HEK293T (cell line): ENCODE measurements around the gene MAPK9.

Experiments used
- FOXM1 ChIP-seq: fragments of 450-650 bp; IDR thresholded peaks from 2 replicates; pipeline ENCODE4 v1.6.1; 2017; ENCODE audit warnings: mild to moderate bottlenecking, borderline replicate concordance
- L3MBTL2 ChIP-seq: fragments of 450-650 bp; conservative IDR thresholded peaks from 2 replicates; pipeline ENCODE4 v1.6.1; 2016; ENCODE audit warnings: mild to moderate bottlenecking

DNA sequence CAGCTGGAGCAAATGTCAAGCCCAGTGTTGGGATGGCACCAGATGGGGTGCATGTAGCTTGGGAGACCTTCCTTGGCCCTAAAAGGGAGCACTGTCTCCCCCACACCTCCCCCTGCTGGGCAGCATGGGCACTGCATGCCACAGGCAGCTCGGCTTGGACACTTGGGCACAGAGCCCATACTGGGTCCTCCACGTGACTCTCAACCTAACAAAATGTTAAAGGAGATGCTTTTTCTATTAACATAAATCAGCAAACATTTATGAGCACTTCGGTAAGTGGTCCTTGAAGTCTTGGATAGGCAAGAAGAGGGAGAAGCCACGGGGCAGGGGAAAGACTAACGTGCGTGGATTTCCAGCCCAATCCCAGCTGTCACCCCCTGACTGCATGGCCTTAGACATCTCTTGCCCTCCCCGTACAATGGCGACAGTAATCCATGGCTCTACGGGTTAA is 23.9 kb upstream of the MAPK9 start:
- TF ChIP-seq FOXM1, result no peak
- TF ChIP-seq L3MBTL2, result no peak
